SHP77 treated with DMSO at 0.1 percent for 48 hours (cell line): ENCODE results near the gene DCTN5.
A peak's percentile ranks its signal among the peaks of the same experiment; 100 is the strongest.

ENCODE experiments used
- DNase-seq: peaks from one replicate; lab custom pipeline; 2025; lab: John Stamatoyannopoulos, UW

DCTN5 gene

GRCh38 chr16:23663918-23664317, 22.7 kb downstream of the DCTN5 start:
- DNase-seq = no peak

DNA sequence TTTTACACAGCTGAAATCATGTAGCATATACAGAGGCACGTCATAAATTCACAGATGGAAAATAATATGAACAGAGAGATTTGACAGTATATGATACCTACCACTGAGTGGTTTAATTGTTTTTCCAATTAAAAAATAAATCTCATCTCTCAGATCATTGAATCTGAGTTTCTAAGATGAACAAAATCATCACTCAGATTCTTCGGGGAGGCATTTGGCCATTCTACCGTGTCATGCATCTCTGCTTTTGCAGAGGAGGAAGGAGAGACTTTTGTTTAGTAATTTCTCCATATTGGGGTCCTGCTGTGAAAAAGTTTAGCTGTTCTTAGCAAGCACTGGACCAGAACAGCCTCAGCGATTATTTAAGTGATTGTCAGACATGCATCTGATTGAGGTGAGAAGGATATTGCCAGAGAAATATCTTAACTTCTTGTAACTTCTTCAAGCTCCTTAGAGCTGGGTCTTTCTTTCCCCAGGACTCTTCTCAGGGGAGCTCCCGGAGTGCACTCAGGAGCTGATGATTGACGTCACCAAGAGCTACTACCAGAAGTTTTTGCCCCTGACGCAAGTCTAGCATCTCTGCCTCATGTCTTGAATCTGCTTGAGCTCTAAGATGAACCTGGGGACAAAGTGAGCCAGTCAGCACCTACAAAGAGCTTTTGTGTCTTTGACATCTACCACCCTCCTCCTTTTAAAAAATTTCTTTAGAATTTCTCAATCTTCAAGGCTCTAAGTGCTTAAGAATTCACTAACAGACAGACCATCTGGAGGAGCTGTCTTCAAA, 25.5 kb downstream of the DCTN5 start:
- DNase-seq = no peak

DNA sequence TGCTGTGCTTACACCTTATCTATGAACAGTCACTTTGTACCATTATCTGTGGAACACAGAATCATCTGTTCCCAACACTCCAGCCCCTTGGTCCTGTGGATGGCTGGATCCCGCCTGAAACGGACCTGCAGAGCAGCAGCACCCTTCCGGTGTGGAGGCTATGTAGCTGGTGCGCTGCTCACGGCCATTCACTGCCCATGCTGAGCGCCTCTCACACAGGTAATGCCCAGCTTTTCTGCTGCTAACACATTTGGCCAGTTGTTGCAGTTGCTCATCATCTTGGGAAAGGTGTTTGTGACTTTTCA, 26.0 kb downstream of the DCTN5 start:
- no peak for DNase-seq

DNA sequence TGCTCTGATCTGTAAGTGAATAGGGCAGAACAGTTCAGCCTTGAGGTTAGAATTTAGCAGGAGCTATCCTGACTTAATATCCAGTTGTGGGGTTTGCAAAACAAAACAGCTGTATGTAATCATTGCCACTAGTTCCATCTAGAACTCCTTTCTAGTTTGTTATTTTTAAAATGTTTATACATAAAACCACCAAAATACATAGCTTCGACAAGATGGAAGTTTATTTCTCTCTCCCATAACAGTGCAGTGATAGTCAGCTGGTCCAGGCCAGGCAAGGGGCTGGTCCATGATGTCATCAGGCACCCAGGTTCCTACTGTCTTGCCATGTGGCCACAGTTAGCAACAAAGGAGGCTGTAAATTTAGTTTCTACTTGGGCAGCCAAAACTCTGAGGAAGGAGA, 27.0 kb downstream of the DCTN5 start:
- DNase-seq = no peak

GRCh38 chr16:23668873-23669272, 27.6 kb downstream of the DCTN5 start:
- DNase-seq = no peak

- no peak for DNase-seq
These were observed 29.0 kb downstream of the DCTN5 start for GRCh38 chr16:23670137-23670776.

GRCh38 chr16:23673971-23674614, 32.8 kb downstream of the DCTN5 start:
- DNase-seq = no peak

DNA sequence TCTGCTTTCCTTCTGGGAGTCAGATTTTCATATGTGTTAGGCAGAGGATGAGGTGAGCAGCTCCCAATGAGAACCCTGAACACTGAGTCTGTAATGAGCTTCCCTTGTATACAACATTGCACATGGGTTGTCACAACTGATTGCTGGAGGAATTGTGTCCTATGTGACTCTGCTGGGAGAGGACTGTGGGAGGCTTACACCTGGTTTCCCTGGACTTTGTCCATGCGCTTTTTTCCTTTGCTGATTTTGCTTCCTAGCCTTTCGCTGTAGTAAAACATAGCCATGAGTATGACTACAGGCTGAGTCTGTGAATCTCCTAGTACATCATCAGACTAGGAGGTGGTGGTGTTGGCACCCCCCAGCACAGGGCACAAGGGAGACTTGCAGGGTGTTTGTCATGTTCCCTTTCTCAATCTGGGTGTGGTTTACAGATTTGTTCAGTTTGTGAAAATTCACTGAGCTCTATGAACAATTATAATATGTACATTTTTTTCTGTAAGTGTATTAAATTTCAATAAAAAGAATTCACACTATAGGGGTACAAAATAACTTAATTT, 35.7 kb downstream of the DCTN5 start:
- no peak for DNase-seq

GRCh38 chr16:23678430-23679273, 37.4 kb downstream of the DCTN5 start, which contains the start of gene PLK1:
TSS of gene PLK1 (plus strand) at chr16:23678889. CDS start at chr16:23678933, 44 bp downstream.
- DNase-seq = peak; percentile 28

DNA sequence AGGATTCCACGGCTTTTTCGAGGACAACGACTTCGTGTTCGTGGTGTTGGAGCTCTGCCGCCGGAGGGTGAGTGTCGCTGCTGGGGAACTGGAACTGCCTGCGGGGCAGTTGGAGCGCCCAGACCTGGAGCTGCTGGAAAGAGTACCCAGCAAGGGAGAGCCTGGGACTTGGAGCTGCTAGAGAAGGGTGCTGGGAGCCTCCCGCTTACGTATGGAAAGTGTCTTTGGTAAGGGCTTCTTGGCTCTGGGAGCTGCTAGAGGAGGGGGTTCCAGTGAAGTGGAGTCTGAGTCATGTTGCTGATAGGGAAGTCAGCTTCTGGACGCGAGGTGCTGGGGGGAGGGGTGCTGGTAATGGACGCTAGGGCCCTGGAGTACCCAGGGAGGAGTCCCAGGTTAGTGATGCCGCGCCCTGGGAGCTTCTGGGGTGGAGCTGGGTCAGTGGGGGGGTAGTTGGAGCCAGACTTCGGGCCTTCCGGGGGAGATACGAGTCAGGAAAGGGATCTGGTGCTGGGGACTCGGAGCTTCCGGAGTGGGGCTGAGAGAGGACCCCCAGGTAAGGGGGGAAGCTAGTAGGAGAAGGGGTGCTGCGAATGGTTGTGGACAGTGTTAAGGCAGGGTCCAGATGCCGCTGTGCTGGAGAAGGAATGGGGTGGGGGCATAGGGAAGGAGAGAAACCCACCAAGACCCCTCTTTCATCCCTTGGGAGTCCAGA, 38.2 kb downstream of the DCTN5 start:
- no peak for DNase-seq

- no peak for DNase-seq
These were observed 38.7 kb downstream of the DCTN5 start for GRCh38 chr16:23679986-23680336.

DNA sequence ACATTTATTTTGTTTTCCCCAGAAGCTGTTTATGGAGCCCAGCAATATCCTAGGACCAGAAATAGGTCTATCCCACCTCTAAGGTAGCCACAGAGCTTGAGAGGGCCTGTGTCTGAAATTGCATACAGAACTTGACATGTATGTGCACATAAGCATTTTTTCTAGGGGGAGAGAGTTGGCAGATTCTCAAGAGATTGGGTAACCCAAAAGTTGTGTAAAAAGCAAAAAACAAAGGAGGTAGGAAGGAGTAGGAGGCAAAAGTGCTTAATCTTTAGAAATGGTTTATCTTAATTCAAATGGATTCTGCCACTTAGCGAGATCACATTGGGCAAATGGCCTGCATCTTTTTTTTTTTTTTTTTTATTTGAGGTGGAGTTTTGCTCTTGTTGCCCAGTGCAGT, 40.9 kb downstream of the DCTN5 start:
- DNase-seq = no peak

DNA sequence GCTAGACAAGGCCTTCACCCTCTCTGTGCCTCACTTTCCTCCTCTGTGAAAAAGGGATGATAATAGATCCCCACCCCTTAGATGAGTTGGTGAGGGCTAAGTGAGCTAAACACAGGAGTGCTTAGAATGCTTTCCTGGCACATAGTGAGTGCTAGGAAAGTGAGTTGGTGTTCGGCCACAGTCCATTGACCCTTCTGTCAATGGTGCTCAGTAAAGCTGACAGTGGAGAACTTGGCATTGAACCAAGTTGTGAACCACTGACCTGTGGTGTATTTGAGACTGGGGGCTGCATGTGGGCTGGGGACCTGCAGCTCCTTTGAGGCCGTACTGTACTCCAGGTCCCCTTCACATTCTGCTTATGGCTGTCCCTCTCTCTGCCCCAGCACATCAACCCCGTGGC, 42.2 kb downstream of the DCTN5 start:
- DNase-seq = no peak

GRCh38 chr16:23687034-23687808, 46.0 kb downstream of the DCTN5 start:
- no peak for DNase-seq

- no peak for DNase-seq
These were observed 48.3 kb downstream of the DCTN5 start for GRCh38 chr16:23689442-23690187.

DNA sequence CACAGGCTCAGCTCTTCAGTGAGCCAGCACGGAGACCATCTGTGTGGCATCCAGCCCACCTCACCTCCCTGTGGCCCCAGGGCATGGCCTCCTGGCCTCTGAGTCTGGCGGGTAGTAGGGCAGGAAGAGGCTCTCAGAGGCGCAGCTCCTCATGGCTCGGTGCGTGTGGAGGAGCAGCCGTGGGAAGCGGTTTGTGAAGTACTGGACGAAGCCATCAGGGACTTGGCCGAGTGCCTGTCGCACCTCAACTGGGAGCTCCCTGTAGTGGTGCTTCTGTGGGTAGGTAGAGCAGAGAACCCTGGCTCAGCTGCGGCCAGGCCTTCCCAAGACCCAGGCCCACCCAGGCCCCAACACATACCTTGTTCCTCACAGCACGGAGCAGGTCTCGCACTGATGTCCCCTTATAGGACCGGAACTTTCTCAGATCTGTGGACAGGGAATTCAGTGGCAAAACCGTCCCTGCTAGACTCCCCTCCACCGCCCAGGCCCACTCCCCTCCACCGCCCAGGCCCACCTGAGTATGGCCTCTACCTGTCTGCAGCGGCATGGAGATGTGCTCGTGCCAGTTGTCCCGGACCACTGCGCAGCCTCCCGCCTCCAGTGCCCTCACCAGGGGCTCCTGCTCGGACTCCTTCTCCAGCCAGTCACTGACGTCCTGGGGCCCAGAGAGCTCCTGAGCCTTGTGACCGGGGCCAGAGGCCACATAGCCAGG, 49.7 kb downstream of the DCTN5 start:
- no peak for DNase-seq

- no peak for DNase-seq
These were observed 50.4 kb downstream of the DCTN5 start for GRCh38 chr16:23691483-23692189.

DNA sequence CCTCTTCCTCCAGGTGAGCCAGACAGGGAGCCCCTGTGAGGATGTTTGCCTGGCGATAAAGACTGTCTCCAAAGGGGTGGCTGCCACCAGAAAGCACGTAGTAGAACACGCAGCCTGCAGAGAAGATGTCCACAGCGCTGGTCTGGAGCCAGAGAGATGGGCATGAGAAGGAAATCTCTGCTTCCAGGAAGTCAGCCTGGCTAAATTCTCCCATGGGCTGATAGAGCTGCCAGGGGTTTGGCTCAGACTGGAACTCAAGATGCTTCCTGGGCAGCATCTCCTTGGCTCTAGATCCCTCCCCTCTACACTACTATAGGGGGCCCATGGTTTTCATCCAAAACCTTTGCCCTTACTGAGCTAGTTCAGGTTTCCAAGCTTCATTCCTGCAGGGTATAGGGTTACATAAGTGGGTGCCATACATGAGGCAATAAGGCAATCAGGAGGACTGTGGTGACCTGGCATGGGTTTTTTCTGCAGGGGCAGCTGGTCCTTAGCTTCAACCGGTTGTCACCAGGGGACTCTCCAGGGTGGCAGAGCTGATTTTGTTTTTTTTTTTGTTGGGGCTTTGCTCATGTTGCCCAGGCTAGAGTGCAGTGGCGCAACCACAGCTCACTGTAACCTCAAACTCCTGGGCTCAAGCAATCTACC, 51.0 kb downstream of the DCTN5 start:
- DNase-seq = no peak
